Iris pigment epithelial cell (primary cell): ENCODE results near the gene CAVIN4.

Experiments used
- DNase-seq: peaks from one replicate; pipeline ENCODE4 v3.0.0-alpha.2; 2011; ENCODE audit warnings: low read depth

Gene CAVIN4, protein sequence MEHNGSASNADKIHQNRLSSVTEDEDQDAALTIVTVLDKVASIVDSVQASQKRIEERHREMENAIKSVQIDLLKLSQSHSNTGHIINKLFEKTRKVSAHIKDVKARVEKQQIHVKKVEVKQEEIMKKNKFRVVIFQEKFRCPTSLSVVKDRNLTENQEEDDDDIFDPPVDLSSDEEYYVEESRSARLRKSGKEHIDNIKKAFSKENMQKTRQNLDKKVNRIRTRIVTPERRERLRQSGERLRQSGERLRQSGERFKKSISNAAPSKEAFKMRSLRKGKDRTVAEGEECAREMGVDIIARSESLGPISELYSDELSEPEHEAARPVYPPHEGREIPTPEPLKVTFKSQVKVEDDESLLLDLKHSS

GRCh38 chr9:100577776-100578448 is at the start of gene CAVIN4:
CAVIN4 (plus strand) TSS chr9:100578079; CDS start chr9:100578144, 65 bp downstream.
- DNase-seq = peak; percentile 83

GRCh38 chr9:100534401-100534800 is 43.5 kb upstream of the CAVIN4 start:
- no peak for DNase-seq

- DNase-seq = no peak
Measured at GRCh38 chr9:100540327-100540726, 37.6 kb upstream of the CAVIN4 start.

DNA sequence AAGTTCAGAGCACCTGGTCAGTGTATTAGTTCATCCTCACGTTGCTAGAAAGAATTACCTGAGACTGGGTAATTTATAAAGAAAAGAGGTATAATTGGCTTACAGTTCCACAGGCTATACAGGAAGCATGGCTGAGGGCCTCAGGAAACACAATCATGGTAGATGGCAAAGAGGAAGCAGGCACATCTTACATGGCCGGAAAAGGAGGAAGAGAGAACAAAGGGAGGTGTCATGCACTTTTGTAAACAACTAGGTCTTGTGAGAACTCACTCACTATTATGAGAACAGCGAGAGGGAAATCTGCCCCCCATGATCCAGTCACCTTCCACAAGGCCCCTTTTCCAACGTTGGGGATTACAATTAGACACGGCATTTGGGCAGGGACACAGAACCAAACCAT is 28.8 kb upstream of the CAVIN4 start:
- no peak for DNase-seq

- peak; percentile 51 for DNase-seq
Measured at GRCh38 chr9:100554935-100555401, 22.9 kb upstream of the CAVIN4 start.

GRCh38 chr9:100555471-100555870 is 22.4 kb upstream of the CAVIN4 start:
- DNase-seq = no peak

- DNase-seq = no peak
Measured at GRCh38 chr9:100557053-100557452, 20.8 kb upstream of the CAVIN4 start.

DNA sequence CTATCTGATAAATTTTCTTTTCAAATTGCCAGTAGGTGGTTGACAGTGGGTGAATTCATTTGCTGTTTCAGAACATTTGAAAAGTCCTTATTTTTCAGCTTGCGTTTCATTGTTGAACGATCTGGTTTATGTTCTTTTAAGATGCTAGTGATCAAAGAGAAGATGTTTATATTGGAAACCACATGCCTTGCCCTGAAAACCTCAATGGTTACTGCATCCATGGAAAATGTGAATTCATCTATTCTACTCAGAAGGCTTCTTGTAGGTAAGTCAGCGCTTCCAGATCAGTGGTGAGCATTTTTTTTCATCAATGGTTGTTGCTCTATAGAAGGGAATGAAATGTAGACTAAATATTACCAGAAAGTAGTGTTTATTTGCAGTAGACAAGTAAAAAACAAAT is 16.6 kb upstream of the CAVIN4 start:
- peak; percentile 47 for DNase-seq

DNA sequence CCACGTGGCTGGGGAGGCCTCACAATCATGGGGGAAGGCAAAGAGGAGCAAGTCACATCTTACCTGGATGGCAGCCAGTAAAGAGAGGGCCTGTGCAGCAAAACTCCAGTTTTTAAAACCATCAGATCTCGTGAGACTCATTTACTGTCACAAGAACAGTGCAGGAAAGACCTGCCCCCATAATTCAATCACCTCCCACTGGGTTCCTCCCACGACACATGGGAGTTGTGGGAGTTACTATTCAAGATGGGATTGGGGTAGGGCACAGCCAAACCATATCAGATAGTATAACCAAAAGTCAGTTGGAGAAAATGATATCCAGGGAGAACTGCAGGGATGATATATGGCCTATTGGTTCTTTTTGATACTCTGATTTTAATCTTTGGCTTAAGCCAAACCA is 10.0 kb upstream of the CAVIN4 start:
- no peak for DNase-seq

DNA sequence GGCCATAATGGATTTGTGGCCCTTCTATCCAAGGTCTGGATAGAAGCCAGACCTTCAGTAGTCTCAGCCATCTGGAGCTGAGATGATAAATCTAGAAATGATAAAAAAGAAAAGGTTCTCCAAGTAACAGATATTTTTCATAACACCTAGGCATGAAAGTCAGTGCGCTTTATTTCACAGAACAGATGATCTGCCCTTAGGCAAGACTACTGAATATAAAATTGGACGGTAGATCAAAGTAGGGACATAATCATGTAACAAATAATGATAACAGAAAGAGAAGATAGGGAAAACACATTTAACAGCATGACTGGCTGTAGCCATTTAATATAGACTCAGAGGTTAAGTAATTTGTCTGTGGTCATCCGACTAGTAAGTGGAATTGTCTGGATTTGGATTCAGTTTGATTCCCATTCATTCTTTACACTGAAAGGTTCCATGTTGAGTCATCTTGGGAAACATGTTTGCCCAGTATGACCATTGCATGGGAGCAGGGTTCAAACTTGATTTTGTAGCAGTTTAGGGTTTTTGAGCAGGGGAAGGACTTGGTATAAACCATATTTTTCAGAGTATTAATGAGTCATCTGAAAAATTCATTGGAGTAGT is 4.1 kb upstream of the CAVIN4 start:
- DNase-seq = no peak

GRCh38 chr9:100575006-100575405 is 2.9 kb upstream of the CAVIN4 start:
- DNase-seq = no peak

GRCh38 chr9:100575765-100576386 is 2.0 kb upstream of the CAVIN4 start:
- DNase-seq = peak; percentile 75

DNA sequence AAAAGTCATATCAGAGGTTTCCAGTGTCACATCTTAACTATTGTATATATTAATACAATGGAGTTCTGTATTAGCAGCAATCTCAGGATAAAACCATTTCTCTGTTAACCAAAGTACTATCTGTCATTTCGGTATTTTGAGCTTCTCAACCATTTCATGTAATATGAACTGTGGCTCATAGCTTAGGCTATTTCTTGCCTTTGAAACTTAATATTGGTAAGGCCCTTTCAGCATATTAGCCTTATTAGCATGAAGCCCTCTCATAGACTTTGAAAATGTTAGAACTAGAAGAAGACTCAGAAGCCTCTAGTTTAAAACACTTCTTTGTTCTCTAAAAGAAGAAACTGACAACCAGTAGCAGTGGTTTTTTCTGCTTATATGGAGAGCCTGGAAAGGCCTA is 731 bp downstream of the CAVIN4 start:
- no peak for DNase-seq

DNA sequence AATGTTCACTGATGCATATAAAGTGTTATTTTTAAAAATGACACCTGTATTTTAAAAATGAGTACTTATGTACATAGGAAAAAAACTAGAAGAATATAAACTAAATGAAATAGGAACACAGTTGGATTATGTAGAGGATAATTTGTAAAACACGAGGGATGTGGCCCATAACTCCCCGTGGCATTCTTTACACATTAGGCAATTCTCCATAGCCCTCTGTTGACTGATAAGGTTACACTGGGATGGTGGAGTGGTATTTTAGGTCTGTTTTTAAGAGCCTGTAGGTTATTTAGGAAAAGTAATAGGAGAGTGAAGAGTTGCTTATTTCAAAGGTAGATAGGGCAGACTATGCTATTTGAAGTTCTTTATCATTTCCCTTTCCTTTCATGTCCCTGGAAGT is 1.8 kb downstream of the CAVIN4 start:
- DNase-seq = peak; percentile 57

DNA sequence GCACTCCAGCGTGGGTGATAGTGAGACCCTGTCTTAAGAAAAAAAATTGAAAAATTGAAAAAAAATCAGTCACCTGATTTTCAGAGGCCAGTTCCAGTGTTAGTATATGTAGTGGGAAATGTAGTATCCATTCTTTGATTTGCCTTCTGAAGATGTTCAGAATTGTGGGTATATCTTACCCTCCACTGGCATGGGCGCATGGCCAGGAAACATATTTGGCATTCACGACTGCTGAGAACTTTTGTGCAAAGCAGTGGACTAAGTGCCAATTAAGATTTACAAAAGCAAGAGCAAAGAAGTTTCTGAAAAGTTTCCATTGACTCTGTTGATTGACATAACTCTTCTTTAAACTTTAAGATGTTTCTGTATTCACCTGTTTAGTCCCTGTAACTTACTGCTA is 2.4 kb downstream of the CAVIN4 start:
- DNase-seq = no peak

- no peak for DNase-seq
Measured at GRCh38 chr9:100581081-100581480, 3.2 kb downstream of the CAVIN4 start.

GRCh38 chr9:100581661-100582060 is 3.8 kb downstream of the CAVIN4 start:
- DNase-seq = no peak

- no peak for DNase-seq
Measured at GRCh38 chr9:100583014-100583802, 5.3 kb downstream of the CAVIN4 start.

DNA sequence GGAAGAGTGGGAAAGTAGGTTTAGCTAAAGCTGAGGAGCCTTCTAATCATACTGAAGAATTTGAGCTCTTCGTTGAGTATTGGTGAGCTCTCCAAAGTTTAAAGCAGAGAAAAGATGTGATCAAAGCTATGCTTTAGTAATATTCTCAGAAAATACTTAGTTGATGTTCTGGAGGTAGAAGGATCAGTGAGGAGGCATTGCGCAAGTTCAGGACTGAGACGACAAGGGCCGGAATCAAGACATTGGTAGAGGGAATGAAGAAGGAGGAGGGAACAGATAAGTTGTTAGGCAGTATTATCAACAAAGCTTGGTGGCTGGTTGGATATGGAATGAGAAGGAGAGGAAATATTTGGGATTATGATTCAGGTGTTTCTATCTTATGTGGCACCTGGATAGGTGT is 7.1 kb downstream of the CAVIN4 start:
- DNase-seq = no peak

DNA sequence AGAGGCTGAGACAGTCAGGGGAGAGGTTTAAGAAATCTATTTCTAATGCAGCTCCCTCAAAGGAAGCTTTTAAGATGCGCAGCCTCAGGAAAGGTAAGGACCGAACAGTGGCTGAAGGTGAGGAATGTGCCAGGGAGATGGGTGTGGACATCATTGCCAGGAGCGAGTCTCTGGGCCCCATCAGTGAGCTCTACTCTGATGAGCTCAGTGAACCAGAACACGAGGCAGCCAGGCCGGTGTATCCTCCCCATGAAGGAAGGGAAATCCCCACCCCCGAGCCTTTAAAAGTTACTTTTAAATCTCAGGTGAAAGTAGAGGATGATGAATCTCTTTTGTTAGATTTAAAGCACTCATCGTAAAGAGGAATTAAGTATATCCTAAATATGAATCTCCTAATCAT is 8.2 kb downstream of the CAVIN4 start:
- no peak for DNase-seq

- peak; percentile 18 for DNase-seq
Measured at GRCh38 chr9:100587375-100587774, 9.5 kb downstream of the CAVIN4 start.

- peak; percentile 68 for DNase-seq
Measured at GRCh38 chr9:100589582-100589981, 11.7 kb downstream of the CAVIN4 start.
